ENCODE data around the gene MICU1. TPM values are rescaled to one million over a fixed set of nuclear protein-coding genes. Genes with fewer than 3 reads are reported as not detected.

Gene MICU1
- total and polyA plus RNA-seq, 10 of the 15 experiments (the other 5 are each of a cell fraction or from before 2014, with no cell fraction given), result 18.2 to 36.4 (median 22.2) TPM

DNA sequence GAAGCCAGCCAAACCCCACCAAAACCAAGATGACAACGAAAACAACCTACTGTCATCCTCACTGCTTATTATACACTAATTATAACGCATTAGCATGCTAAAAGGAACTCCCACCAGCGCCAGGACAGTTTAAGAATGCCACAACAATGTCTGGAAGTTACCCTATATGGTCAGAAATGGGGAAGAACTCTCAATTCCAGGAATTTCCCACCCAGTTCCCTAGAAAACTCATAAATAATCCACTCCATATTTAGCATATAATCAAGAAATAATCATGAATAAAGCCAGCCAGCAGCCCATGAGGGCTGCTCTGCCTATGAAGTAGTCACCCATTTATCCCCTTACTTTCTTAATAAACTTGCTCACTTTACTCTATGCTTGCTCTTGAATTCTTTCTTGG is 20.8 kb downstream of the MICU1 start:
- CTCF ChIA-PET, result no interaction called here
- TF ChIP-seq PAX8 (IDR thresholded peaks at IDR 0.05), result no peak
- TF ChIP-seq NRF1 (conservative IDR thresholded peaks at IDR 0.05; ENCODE audit: low read depth, low read length), result no peak
- no peak for TF ChIP-seq EED (IDR thresholded peaks at IDR 0.05; ENCODE audit: low read depth)
- TF ChIP-seq POLR2AphosphoS5 (IDR thresholded peaks at IDR 0.05; ENCODE audit: low read length), result no peak
- TF ChIP-seq FOXM1 (IDR thresholded peaks at IDR 0.05; ENCODE audit: low read depth, low read length), result no peak
- TF ChIP-seq, protein P1, sequence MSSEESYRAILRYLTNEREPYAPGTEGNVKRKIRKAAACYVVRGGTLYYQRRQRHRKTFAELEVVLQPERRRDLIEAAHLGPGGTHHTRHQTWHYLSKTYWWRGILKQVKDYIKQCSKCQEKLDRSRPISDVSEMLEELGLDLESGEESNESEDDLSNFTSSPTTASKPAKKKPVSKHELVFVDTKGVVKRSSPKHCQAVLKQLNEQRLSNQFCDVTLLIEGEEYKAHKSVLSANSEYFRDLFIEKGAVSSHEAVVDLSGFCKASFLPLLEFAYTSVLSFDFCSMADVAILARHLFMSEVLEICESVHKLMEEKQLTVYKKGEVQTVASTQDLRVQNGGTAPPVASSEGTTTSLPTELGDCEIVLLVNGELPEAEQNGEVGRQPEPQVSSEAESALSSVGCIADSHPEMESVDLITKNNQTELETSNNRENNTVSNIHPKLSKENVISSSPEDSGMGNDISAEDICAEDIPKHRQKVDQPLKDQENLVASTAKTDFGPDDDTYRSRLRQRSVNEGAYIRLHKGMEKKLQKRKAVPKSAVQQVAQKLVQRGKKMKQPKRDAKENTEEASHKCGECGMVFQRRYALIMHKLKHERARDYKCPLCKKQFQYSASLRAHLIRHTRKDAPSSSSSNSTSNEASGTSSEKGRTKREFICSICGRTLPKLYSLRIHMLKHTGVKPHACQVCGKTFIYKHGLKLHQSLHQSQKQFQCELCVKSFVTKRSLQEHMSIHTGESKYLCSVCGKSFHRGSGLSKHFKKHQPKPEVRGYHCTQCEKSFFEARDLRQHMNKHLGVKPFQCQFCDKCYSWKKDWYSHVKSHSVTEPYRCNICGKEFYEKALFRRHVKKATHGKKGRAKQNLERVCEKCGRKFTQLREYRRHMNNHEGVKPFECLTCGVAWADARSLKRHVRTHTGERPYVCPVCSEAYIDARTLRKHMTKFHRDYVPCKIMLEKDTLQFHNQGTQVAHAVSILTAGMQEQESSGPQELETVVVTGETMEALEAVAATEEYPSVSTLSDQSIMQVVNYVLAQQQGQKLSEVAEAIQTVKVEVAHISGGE (CRISPR knock-in tag; IDR thresholded peaks at IDR 0.05), result no peak
- no peak for TF ChIP-seq ZNF622 (IDR thresholded peaks at IDR 0.05)
- no peak for TF ChIP-seq KLF5 (IDR thresholded peaks at IDR 0.05; ENCODE audit: partially characterized antibody)
- no peak for TF ChIP-seq HCFC1 (IDR thresholded peaks at IDR 0.05; ENCODE audit: low read length)
- no peak for TF ChIP-seq TCF12 (IDR thresholded peaks at IDR 0.05; ENCODE audit: low read depth, low read length)
- no peak for TF ChIP-seq NR2C1 (IDR thresholded peaks at IDR 0.05)
- no peak for TF ChIP-seq DPF2 (IDR thresholded peaks at IDR 0.05)
- intact Hi-C loops (cut with micrococcal nuclease; ENCODE audit: unreplicated experiment), result no loop called here

More for the DNA sequence above, 20.8 kb downstream of the MICU1 start:
- DNase-seq (ENCODE audit: low read depth, low spot score) (no peak), FAIRE-seq (no peak), ATAC-seq (no peak)
- no TSS peak for BruUV-seq (replicated peaks)
- ChIA-PET POLR2A (interaction anchor here (0.7 kb wide), 1 partner anchor 116 kb away, joined by 4 read pairs; no protein-coding TSS in a partner anchor), RAD21 (ENCODE audit: unreplicated experiment) (interaction anchor here (0.5 kb wide), 1 partner anchor 230 kb away, joined by 3 read pairs; no protein-coding TSS in a partner anchor), SMC1A (ENCODE audit: uncharacterized antibody, unreplicated experiment) (no interaction called here)
- H3K27me3 ChIP-seq (replicated peaks in 1 of 2; ENCODE audit: control insufficient read depth in 2 of 2, insufficient read depth in 2 of 2, low read length in 1 of 2), result no peaks in the 10 kb centered on the region
- H4K20me1 ChIP-seq (ENCODE audit: control insufficient read depth, insufficient read depth), result no peaks in the 10 kb centered on the region
- H3K79me2 ChIP-seq (ENCODE audit: control insufficient read depth, insufficient read depth, low read length), result no peaks in the 10 kb centered on the region
- 60% methylated on average over 3 of the region's 3 CpGs for WGBS (ENCODE audit: insufficient coverage, insufficient replicate concordance, low lambda C conversion rate, missing lambda C conversion rate)
- in situ Hi-C loops (cut with MboI), result no loop called here
- no peaks in the 10 kb centered on the region for H3K4me1 ChIP-seq (ENCODE audit: control insufficient read depth, insufficient read depth, low read length)
- H3K9ac ChIP-seq (ENCODE audit: control insufficient read depth, insufficient read depth, low read length), result no peak overlapping the region
- H3K36me3 ChIP-seq (ENCODE audit: control insufficient read depth in 2 of 2, insufficient read depth in 2 of 2, low read length in 1 of 2), result no peaks in the 10 kb centered on the region
- H3K27ac ChIP-seq (ENCODE audit: control insufficient read depth, insufficient read depth), result no peak overlapping the region
- no peak overlapping the region for H2AFZ ChIP-seq (ENCODE audit: control insufficient read depth, low read depth, low read length)
- H3K4me3 ChIP-seq, result no peak overlapping the region
- no peaks in the 10 kb centered on the region for H3K9me3 ChIP-seq (replicated peaks; ENCODE audit: control insufficient read depth, insufficient read depth, low read length)
- no peak overlapping the region for H3K4me2 ChIP-seq (ENCODE audit: control insufficient read depth, insufficient read depth)

Measured in GM12878 (cell line).